Keratinocyte (primary cell): ENCODE data around the gene MGLL.

Experiments used
- CTCF ChIP-seq, 3 experiments: IDR thresholded peaks in 1 of 3; conservative IDR thresholded peaks in 1 of 3; optimal IDR thresholded peaks in 1 of 3; 2 replicates in 2 of 3; 3 replicates in 1 of 3; pipeline versions ENCODE3 to v1.5.1; 2011; ENCODE audit warnings: low read length in 3 of 3, mild to moderate bottlenecking in 3 of 3, moderate library complexity in 2 of 3, control low read depth in 1 of 3, inconsistent platforms in 1 of 3; ENCODE audit not compliant: insufficient read depth in 2 of 3; ENCODE audit errors: extremely low read depth in 1 of 3
- EZH2 ChIP-seq: IDR thresholded peaks from one replicate; pipeline ENCODE4 v1.6.1; 2012; ENCODE audit warnings: inconsistent platforms, mild to moderate bottlenecking, low read length, moderate library complexity

DNA sequence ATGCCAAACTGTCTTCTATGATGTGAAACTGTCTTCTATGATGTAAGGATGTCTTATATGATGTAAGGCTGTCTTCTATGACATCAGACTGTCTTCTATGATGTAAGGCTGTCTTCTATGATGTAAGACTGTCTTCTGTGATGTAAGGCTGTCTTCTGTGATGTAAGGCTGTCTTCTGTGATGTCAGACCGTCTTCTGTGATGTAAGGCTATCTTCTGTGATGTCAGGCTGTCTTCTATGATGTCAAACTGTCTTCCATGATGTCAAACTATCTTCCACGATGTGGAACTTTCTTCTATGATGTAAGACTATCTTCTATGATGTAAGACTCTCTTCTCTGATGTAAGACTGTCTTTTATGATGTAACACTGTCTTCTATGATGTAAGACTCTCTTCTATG is 27.9 kb downstream of the MGLL start:
- TF ChIP-seq CTCF (optimal IDR thresholded peaks at IDR 0.05 in 1 of 3, IDR thresholded peaks at IDR 0.05 in 1 of 3, conservative IDR thresholded peaks at IDR 0.05 in 1 of 3; ENCODE audit: extremely low read depth in 1 of 3, insufficient read depth in 2 of 3, low read length in 3 of 3): no peak
- no peak for TF ChIP-seq EZH2
